Stimulated activated CD4-positive, alpha-beta T cell treated with anti-CD3 and anti-CD28 coated beads, Interleukin-4, amount 100 ng/mL, for 48 hours (primary cell): Measurements from ENCODE around the gene CAB39.
"Not testable (repeated sequence)": the region's sequence is repeated elsewhere in the genome, so short reads cannot be mapped to it uniquely, and the experiment has no call there.

Experiments used
- DNase-seq, 2 donors: peaks; one replicate each; pipeline ENCODE4 v3.0.0-alpha.2; 2020; ENCODE audit warnings: low read depth in 2 of 2

The CAB39 gene

DNA sequence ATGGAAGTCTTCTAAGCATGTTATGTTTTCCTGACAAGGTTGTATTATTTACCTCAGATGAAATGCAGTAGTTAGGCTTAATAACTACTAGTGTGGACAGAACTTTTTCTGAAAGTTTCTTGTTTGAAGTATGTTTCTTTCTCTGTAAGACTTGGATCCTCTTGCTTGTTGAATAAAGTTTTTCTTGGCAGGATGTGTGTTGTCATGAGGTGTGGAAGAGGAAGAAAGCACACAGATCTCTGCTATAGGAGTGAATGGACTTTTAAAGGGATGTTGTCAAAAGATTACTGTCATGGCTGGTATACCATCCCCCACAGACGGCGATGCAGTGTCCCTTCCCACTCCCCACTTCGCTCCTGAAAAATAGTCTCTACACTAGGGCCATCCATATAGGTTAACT is 2.6 kb downstream of the CAB39 start:
- DNase-seq = no peak

DNA sequence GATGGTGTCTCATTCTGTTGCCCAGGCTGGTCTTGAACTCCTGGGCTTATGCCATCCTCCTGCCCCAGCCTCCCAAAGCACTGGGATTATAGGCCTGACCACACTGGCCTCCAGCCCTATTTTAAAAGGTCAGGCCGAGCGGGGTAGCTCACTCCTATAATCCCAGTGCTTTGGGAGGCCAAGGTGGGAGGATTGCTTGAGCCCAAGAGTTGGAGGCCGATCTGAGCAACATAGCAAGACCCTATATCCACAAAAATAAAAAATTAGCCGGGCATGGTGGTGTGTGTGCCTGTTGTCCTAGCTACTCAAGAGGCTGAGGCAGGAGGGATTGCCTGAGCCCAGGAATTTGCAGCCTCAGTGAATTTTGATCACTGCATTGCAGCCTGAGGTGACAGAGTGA is 3.9 kb downstream of the CAB39 start:
- DNase-seq = no peak

DNA sequence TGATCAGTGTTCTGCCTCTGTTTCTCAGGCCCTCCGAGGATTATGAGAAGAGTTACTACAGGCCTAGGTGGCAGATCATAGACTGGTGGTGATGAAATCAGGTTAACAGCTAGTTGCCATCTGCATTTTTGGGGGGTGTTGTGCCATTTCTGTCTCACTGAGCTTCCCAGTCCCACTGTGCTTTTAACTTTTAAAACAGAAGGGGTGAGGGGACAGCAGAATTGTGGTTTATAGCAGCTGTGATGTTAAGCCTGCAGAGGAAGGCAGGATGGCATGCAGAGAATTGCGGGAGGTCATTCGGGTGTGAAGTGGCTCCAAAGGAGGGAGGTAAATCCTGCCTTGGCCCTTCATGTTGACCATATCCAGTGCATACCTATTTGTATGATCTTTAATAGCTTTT is 5.0 kb downstream of the CAB39 start:
- no peak for DNase-seq

DNA sequence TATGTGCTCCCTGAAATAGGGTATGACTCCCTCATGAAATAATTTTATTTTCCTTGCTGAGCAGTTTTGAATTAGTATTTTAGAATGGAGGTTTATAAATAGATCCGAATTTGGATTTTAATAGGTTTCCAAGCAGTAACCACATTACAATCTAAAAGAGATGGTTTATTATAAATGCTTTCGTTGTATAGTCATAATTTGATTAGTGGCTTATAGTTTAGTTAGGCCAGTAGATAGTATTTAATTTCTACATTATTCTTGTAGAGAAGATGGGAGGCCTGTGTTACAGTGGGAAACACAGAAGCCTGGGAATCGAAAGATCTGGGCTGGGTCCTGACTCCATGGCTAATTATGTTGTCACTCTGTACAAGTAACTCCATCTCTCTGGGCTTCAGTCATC is 6.7 kb downstream of the CAB39 start:
- no peak for DNase-seq

DNA sequence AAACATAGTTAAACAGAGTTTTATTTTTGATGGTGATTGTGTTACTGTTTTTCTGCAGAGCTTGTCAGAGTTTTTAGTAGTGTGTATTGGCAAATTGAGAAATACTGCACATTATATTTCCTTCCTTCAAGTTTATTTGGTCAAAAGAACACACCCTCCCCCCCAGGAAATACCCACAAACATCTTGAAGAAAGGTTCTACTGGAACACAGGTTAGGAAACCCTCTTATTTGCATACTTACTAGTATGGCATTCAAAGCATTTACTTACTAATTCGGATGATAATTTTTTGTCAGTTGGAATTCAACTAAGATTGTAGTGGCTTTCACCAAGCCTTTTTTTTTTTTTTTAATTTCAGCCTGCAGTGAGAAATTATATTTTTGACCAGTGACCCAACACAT is 9.1 kb downstream of the CAB39 start:
- no peak for DNase-seq

DNA sequence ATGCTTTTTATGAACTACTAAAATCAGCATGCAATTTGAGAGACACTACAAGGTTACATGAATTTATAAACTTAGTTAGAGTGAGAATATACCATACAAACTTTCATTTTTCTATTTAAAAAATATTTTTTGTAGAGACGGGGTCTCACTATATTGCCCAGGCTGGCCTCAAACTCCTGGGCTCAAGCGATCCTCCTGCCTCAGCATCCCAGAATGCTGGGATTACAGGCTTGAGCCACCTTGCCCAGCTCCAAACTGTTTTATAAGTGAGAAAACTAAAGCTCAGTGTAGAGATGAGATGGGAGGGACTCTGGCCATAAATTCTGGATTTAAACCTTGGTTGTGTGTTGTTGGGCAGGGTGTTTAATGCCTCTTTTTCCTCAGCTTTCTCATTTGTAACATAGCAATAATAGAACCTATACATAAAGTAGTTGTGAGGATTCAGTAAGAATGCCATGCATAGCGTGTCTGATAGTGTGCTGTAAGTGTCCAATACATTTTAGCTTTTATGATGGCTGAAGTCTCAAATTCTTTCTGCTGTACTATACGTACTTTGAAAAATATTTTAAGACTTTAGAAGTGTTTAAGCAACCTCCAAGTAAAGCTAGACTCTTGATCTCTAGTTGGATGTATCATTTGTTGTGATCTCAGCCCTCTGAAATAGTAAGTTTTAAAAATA is 9.7 kb downstream of the CAB39 start:
- no peak for DNase-seq

DNA sequence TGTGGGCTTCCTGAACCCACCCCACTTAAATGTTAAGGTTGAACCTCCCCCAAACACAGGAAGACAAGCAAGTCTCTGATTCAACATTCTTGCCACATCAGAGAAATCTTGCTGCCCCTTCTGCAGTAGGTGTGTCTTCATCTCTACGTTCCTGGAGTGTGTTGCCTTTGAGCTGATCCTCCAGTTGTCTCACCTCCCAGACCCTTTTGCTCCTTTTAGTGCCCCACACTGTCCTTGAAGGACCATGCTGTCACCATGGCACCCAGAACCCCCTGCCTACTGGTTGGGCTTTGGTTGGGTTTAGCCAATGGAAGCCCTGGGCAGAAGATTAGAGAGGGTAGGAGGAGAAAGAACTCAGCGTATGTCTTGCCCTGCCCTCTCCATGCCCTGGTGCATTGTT is 10.7 kb downstream of the CAB39 start:
- no peak for DNase-seq

DNA sequence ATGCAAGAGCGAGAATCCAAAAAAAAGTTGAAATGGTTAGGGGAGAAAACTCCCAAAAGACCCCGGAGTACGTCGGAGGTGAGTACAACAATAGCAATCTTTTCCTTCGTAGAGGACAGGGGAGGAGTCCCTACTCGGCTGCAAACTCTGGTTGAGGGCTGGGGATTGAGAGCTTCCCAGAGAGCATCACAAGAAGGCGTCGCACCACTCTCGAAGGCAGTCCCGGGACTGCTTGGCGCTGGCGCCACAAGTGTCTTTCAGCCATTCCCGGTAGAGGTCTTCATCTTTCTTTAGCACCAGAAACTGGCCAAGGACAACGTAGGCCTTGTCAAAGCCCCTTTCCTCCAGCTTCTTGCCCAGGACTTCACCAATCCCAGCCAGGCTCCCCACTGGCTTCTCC is 12.3 kb downstream of the CAB39 start:
- DNase-seq = not testable (repeated sequence)

DNA sequence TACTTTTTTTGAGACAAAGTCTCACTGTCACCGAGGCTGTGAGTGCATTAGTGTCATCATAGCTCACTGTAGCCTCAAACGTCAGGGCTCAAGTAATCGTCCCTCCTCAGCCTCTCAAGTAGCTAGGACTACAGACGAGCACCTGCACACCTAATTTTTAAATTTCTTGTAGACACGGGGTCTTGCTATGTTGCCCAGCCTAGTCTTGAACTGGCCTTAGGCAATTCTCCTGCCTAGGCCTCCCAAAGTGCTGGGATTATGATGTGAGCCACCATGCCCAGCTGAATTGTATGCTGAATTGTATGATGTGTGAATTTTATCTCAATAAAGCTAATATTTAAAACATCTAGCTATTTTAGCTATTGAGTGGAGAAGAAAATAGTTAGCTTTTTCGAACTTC is 18.9 kb downstream of the CAB39 start:
- DNase-seq = no peak

DNA sequence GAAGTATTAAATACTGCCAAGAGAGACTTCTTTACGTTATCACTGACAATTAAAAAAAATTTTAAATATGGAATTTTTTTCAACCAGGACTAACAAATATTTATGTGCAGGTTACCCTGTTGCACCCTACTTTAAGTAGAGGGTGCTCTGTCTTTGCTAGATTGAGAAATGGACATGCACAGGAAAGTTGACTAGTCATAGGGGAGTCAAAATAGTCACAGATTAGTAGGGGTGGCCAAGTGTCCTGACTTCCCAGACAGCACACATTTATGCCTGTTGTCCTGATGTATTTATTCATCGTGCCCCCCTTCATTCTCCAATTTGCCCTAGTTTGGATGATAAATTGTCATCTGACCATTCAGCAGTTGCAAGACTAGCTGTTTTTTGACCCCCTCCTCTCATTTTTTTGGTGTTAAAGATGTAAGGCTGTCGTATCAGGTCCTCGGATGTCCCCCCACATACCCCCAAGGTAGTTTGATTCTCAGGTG is 20.3 kb downstream of the CAB39 start:
- no peak for DNase-seq

DNA sequence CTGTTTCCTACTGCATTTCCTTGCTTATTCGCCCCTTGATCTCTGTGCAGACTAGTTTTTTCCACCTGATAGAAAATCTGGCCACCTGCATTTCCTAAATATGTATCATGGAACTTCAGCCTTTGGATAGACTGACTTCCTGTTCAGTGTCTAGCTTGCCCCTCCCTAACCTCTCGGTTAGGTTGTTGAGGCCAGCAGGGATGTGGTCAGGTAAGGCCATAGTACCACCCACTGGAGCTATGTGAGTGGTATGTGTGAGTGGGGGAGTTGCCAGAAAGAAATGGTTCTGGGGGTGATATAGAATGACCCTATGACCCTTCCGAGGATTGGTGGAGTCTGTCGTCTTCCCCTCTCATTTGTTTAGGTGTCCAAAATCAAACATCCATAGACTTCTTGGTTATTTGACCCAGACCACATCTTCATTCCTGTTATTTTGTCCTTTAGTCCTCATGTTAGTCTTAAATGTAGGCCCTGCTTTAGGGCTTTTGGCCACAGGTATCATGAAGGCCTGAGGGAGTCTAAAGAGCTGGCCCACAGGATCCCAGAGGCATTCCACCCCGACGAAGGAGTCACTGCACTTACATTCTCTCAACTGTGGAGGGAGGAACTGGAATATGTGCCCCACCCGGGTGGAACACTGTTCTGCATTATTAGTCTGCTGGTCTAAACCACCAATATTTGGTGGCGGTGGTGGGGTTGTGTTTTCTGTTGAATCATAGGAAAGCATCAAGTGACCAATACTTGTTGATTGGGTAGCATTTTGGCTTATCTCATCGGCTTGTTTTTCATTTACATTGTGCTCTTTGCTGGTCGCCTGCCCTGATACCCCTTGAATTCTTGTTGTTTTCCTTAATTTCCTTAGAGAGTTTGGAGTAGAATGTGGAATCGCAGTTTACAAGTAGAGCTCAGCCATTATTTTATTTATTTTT is 21.9 kb downstream of the CAB39 start:
- no peak for DNase-seq

DNA sequence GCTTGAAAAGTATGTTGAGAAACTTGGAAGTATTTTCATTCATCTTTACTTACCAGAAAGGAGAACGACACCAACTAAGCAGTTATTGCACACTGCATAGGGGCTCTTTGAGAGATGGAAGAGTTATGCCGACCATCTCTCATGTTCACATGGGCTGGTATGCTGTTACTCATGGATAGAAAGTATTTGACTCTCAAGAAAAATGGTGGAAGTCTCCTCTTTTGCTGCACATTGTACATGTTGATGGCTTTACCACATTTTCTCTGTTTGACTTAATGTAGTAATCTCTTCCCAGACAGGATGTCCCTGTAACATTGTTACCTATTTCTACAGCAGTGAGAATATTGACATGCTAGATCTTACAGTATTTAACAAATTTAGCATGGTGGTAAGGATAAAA is 23.2 kb downstream of the CAB39 start:
- DNase-seq = no peak

DNA sequence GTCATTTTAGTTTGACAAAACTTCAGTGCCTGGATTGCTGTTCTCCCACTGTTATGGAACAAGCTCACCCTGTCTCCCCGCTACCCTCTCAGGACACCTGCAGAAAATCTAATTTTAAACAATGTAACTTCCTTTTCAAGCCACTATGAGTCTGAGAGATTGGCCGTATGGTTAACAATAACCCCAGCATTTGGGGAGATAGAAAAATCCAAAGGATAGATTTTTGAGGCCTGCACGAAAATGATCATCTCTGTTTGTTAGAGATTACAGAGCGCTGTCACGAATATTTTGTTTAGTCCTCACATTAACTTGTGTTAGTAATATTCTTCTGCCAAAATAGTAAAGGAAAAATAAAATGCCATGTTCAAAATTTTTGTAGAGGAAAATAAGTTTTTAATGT is 24.7 kb downstream of the CAB39 start:
- DNase-seq = no peak

DNA sequence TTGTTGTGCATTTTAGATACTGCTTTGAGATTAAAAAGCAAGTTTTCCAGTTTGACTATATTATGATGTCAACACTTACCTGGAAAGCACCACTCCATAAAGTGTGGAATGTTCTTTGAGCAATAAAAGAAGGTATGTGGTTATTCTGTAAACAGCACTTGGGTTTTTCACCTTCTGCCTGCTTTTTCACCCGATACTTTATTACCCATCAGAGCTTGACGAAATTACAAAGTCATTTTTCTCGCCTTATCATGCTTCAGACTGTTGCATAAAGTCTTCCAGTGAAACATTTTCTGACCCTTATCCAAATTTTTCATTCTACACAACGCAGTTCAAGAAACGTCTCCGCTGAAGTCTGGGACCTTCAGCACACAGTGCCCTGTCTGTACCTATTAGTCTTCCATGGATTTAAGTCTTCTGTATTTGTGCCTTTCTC is 25.2 kb downstream of the CAB39 start:
- DNase-seq = no peak

DNA sequence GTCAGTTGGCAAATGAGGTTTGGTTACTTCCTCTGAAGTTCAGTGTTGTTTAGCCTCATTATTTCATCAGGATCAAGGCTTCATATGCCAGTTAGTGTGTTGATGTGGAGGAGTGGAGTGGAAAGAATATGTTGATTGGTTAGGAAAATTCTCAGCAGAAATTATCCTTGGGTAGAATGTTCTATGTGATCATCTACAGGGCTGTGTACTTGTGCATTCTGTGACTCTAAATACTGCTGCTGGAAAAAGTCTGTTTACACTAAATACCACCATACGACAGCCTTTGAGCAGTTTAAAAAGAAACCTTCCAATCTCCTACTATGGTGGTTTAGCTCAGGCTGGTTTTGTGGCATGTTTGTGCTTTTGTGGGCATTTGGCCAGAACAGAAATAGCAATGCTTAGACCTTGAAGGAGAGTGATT is 25.8 kb downstream of the CAB39 start:
- DNase-seq = no peak

DNA sequence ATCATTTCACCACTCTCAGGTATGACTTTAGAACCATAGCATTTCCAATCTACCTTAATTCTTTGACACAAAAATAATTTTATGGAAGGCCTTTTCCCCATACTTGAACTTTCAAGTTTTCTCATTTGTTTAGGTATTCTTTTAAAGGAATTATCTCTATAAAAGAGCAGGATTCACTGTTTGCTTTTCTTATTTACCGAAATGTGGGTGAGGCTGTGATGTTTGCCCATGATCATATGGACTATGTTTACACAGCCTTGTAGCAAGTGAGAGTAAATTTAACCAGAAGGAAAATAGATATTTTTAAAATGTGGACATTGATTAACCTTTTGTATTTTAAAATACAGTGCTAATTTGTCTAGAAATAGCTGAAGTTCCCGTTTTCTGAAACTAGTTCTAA is 26.3 kb downstream of the CAB39 start:
- DNase-seq = no peak

DNA sequence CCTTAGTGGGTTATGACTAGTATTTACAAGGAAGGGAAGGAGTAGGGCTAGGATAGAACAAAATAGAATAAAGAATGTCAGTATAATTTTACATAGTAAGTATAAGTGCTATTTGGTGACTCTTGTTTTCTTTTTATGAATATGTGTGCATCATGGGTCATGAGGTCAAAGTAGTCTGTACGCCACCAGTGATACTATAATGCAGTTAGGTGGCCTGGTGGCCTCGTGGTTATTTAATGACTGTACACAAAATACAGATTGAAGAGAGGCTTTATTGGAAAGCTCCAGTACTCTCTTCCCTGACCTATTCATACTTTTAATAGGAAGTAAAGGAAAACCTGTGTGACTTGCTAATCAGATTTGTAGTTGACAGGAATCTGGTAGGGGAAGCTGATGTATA is 27.3 kb downstream of the CAB39 start:
- no peak for DNase-seq

DNA sequence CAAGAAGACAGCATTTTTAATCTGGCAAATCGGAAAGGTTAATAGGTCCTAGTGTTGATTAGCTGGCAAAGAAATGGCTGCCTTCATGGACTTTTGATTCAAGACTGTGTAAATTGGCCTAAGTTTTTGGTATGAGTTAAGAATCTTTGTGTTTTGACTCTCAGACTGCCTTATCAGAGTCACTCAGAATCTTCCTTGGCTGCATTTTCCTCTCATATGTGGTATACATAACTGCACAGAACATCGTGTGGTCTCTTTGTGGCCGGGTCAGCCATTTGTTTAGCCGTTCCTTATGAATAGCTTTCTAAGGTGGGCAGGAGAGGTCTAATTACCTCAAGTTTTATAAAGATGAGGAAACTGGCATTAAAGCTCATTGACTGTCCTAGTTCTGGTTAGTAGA is 30.1 kb downstream of the CAB39 start:
- DNase-seq = no peak

DNA sequence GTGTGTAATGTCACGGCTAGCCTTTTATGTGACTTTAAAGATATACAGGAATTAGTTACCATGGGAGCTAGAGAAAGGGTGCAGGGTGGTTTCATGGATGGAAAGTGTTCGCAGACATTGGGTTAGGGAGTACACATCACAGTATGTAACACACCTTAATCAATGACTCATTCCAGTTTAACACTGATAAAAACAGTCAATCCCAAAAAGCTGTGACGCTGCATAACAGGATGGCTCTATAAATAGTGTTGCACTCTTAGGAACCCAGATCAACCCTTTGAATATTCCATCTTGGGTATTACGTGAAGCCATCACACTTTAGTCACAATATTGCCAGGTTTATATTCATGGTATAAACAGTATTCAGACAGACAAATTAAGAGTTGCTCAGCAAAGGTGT is 33.6 kb downstream of the CAB39 start:
- DNase-seq = no peak

DNA sequence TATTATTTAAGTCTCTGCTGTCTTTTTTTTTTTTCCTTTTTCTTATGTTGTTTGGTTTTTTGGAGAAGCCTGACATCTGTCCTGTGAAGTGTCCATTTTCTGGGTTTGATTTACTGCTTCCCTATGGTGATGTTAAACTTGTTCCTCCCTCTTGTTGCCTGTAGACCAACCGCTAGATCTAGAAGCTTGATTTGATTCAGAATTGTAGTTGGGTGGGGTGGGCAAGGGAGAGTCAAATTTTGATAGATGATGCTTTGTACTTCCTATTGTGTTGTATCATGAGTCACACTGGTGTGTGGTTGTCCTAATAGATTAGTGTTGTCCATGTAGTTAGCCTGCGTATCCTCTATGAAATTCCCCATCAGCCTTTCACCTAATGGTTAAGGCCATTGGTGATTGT is 35.4 kb downstream of the CAB39 start:
- DNase-seq = no peak

DNA sequence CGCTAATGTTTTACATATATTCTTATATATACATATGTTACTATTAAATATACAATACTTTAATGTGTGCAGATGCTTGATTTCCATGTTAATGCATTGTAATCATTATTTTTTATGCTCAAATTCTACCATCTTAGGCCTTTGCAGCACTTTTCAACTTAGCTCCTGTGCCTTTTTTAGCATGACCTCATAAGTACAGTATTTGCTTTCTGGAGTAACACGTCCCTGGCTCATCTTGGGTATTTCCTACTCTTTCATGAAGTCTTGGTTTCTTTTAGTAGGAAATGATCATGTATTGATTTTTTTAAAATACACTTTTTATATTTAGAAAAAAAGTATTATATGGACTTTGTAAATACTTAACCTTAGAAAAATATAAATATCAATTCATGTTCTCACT is 36.5 kb downstream of the CAB39 start:
- no peak for DNase-seq

DNA sequence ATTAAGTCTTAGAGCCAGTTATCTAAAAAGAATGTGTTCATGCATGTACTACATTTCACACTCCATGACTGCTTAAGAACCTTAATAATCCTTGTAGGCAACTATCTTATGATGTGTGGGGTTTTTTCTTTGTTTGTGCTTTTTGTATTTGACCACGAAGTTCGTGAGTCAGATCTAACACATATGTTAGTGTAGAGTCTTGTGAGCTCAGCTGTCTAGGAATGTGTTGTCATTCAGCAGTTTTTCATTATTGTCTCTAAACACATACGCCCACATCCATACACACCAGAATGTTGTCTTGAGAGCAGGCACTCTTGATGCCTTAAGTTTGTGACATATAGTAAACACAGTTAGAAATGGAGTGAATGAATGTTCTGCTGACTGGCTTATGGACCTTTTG is 38.4 kb downstream of the CAB39 start:
- no peak for DNase-seq

DNA sequence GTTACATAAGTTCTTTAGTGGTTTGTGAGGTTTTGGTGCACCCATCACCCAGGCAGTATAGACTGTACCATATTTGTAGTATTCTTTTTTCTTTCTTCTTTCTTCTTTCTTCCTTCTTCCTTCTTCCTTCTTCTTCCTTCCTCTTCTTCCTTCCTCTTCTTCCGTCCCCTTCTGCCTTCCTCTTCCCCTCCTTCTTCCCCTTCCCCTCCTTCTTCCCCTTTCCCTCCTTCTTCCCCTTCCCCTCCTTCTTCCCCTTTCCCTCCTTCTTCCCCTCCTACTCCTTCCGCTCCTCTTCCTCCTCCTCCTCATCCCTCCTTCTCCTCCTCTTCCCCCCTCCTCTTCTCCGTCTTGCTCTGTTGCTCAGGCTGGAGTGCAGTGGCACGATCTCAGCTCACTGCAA is 41.6 kb downstream of the CAB39 start:
- DNase-seq = no peak
